Purkinje cell (primary cell): ENCODE measurements around the gene CYSRT1. TPM values are rescaled to one million over a fixed set of nuclear protein-coding genes. Genes with fewer than 3 reads are reported as not detected.

Source experiments
- polyA plus RNA-seq: library from polyadenylated mRNA; unstranded; fragments of >200 nt; fragmentation: Nextera tagmentation; gene quantifications from 2 replicates; pipeline ENCODE4 v1.2.1, GENCODE V29; 2014

The CYSRT1 gene
- polyA plus RNA-seq = 0.26 TPM in 1 of 2 replicates, not detected in the other

DNA sequence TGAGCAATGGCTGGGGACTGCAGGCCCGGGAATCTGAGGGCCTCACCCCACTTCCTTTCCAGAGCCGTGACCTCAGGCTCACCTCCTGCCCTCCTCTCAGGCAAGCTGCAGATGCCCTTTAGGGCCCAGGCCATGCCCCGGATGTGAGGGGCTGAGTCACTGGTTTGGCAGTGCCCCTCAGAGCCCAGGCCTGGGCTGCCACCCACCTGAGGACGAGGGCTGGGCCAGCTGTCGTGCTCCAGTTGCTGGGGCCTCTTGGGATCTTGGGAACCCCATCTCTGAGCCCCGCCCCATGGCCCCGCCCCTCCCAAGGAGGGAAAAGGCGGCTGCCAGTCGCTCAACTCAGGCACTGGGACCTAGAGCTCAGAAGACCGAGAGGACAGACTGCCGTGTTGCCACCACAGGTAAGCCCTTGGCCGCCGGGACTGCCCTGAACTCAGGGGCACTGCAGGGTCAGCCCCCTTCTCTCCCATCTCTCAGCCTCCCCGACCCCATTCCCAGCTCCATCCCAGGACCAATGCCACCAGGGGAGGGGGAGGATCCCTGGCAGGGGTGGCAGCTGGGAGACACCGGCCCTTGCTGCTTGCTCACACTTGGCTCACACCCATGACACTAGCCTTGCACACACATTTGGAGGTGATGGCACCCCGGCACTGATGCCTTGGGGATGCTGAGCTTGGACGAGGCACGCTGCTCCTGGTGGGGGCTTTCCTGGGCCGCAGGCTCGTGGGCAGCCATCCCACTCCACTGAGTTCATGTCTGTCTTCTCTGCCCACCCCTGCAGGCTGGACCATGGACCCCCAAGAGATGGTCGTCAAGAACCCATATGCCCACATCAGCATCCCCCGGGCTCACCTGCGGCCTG is at the start of gene CYSRT1:
TSS of gene CYSRT1 (plus strand) at position 345 of the 865 bp plus-strand sequence. CDS start at position 793, 448 bp downstream.

DNA sequence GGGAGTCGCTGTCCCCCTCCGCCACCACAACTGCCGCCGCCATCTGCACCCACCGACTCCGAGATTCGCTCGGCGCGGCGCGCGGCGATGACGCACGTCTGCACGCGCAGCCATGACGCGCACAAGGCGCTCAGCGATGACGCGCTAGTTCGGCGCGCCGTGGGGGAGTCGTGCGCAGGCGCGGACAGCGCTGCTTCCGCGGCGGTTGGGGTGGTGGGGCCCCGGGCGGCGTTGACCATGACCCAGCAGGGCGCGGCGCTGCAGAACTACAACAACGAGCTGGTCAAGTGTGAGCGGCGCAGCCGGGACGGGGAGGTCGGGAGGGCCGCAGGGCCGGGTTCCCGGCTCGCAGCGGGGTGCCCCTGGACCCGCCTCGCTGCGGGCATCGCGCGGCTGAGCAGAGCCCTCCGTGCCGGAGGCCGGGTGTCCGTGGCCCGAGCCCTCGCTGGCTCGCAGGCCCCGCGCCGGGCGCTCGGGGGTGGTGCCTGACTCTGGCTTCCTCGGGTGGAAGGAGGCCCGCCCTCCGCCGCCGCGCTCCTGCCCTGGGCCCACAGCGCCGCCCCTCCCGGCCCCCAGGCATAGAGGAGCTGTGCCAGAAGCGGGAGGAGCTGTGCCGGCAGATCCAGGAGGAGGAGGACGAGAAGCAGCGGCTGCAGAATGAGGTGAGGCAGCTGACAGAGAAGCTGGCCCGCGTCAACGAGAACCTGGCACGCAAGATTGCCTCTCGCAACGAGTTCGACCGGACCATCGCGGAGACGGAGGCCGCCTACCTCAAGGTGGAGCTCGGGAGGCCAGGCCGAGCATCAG is 36.3 kb upstream of the CYSRT1 start, which contains the start of the genes ANAPC2 and SSNA1:
TSS of gene ANAPC2 (minus strand) at position 71 of the 807 bp plus-strand sequence. CDS start at position 43, 28 bp downstream.
TSS of gene SSNA1 (plus strand) at position 187 of the 807 bp plus-strand sequence. CDS start at position 238, 51 bp downstream.

DNA sequence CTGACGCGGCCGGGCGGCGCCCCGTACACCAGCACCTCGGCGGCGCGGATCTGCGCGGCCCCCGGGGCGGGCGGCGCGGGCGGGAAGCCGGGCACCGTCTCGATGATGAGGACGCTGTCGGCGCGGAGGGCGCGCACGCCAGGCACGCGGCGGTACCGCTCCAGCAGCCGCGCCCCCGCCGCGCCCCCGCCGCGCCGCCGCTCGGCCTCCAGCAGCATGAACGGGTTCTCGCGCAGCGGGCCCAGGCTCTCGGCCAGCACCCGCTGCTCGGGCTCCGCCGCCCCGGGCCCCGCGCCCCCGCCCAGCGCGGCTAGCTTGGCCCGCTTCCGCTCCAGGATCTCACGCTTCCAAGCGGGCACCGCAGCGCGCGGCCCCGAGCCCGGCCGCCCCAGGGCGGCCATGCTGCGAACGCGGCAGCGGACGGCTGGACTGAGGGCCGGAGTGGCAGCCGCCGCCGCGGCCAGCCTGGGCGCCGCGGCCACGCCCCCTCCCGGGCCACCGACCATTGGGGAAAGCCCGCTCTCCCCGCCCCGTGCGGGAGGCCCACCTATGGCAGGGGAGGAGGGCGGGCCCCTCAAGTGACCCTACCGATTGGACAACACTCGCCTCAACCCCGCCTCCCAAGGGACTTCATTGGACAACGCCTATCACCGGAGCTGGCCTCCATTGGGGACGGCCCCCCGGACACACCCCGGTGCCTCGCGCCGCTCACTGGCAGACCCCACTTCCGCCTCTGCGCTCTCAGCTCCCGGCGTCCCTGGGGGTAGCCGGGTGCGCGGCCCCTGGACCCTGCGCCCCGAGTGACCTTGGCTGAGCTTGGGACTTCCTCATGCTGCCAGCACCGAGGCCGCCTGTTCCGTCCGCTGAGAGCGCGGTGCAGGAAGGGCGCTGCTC is 24.4 kb upstream of the CYSRT1 start, which contains the start of gene TPRN:
TSS of gene TPRN (minus strand) at position 431 of the 894 bp plus-strand sequence. CDS start at position 401, 30 bp downstream.

GRCh38 chr9:137205126-137206069 is 19.6 kb upstream of the CYSRT1 start, which contains the start of the genes NDOR1 and TMEM203:
NDOR1 (plus strand) TSS chr9:137205700; CDS start chr9:137205778, 78 bp downstream.
TMEM203 (minus strand) TSS chr9:137205648; CDS start chr9:137205414, 234 bp downstream.

DNA sequence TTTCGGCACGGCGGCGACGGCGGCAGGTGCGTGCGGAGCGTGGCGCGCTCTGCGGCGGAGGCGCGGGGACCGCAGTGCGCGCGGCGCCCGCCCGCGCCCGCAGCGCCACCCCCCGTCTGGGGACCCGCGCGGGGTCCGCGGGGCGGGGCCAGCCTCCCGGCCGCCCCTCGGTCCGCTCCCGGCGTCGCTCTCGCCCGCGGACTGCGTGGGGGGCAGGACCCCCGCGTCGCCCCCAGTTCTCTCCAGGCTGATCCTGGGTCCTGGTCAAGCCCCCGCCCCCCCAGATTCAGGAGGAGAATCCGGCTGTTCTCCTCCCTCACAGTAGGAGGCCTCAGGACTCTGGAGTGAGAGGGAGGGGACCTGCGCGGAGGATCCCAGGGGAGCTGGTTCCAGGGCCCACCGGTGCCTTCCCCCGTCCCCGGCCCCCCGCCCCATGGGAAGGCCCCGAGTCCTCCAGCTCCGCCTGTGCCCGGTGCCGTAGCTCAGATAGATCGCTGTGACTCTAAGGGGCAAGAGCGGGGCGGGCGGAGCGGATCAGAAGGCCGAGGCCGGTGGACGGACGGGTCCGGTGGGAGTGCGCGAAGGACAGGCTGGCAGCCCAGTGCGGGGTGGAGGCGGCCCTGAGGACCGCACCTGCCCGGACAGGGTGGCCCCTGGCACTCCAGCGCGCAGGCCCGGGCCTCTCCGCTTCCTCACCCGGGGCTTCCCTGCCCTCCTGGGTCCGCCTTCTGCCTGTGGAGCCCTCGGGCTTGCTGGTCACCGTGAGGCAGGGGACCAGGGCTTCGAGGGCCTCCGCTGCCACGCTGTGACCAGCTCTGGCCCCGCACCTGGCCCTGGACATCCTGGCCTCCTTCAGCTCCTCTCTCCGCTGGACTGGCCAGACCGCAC is 2.5 kb upstream of the CYSRT1 start, which contains the start of gene RNF208:
TSS of gene RNF208 (minus strand) at position 51 of the 888 bp plus-strand sequence. CDS start 1,028 bp downstream, outside the sequence.

GRCh38 chr9:137227054-137227852 is 2.3 kb downstream of the CYSRT1 start, which contains the start of gene RNF224:
RNF224 (plus strand) TSS chr9:137227502; CDS start chr9:137228336, 834 bp downstream.

DNA sequence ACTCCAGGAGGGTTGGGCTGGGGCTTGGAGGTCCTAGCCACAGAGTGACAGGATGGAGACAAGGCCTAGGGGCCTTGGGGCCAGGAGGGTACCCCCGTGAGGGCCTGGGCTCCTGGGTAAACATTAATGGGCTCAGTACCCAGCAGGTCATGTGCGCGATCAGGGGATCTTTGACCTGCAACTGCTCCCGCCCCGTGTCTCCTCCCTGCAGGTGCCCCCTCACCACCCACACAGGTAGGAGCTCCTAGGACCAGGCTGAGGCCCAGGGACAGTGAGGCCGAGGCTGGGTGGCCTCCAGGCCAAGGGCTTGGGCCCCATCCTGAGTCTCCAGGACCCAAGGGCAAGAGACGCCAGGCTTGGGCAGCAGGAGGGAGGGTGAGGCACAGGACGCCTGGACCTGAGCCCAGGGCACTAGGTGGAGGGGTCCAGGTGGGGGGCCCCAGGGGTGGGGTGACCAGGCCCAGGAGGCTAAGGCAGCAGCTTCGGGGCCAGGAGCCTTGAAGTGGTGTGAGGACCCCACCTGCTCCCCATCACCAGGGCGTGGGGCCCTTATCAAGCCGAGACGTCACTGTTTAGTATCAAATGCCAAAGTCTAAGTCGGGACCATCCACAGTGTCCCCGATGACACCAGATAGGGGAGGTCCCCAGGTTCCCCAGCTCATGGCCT is 5.9 kb downstream of the CYSRT1 start, which contains the start of gene SLC34A3:
TSS of gene SLC34A3 (plus strand) at position 197 of the 667 bp plus-strand sequence. CDS start 802 bp downstream, outside the sequence.

DNA sequence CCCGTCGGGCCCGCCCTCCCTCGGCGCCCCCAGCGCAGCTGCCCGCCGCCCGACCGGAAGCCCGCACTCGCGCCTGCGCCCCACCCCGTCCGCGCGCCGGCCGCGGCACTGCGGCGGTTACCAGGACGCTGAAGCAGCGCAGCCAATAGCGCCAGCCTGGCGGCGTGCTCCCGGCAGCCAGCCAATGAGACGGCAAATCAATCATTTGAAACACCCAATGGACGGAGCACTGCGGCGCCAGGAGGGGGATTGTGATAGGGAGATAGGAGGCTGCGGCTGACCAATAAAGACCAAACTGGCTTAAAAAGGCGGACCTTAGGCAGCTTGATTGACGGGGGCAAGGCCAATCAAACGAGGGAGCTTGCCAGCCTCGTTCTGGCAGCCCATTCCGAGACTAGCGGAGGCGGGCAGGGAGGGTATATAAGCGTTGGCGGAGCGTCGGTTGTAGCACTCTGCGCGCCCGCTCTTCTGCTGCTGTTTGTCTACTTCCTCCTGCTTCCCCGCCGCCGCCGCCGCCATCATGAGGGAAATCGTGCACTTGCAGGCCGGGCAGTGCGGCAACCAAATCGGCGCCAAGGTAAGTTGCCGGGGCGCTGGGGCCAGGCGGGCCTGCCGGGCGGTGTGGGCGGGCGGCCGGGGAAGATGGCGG is 16.0 kb downstream of the CYSRT1 start, which contains the start of gene TUBB4B:
TSS of gene TUBB4B (plus strand) at position 447 of the 649 bp plus-strand sequence. CDS start at position 521, 74 bp downstream.

DNA sequence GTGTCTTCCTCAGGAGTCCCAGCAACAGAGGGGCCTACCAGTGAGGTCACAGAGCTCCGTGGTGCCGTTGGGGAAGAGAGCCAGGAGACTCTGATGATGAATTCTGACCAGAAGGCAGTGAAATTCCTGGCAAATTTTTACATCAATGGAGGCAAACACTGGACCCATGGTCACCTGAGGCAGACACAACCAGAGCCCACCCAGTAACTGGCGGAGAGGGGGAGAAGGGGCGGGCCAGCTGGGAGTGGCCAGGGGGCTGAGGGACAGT is 26.2 kb downstream of the CYSRT1 start, which contains the start of gene STPG3:
TSS of gene STPG3 (plus strand) at position 93 of the 268 bp plus-strand sequence. CDS start at position 94, 1 bp downstream.

DNA sequence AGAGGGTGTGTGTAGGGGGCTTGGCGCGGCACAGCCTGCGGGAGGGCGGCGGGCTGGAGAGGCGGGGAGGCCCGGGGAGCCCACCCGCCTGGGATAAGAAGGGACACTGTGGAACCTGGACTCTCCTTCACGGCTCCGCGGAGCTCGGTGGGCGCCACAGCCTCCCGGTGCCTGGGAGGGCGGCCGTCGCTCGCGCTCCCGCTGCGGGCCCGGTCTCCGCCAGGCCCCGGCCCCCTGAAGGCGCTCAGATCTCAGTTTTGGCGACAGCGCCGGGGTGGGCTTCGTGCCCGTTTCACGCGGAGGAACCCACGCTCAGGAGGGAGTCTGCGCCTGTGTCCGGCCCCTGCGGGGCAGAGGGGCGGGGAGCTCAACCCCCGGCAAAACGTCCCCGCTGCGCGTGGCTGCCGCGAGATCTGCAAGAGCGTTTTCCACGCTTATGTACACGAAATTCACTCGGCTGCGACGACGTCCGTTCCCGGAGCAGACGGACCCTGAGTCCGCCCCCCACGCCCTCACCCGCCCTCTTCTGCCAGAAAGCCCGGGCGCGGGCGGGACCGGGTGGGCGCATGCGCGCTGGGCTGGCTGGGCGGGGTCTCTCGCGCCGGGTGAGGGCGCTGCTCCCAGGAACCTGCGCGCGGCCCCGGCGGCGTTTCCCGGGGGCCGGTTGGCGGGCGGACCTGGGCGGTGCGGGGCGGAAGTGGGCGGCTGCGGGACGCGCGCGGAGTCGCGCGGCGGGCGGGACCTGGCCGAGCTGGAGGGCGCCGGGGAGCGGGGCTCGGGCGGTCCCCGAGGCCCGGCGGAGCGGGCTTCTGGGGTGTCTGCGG is 29.9 kb downstream of the CYSRT1 start, which contains the start of gene NELFB:
TSS of gene NELFB (plus strand) at position 704 of the 824 bp plus-strand sequence.

Other genes with a start within 250 kb of the CYSRT1 start
- gene PTGDS, start 247.7 kb upstream of the CYSRT1 start, polyA plus RNA-seq = 67.9 and 135 TPM in 2 replicates
- not detected in 2 replicates for gene LCNL1, start 242.2 kb upstream of the CYSRT1 start, polyA plus RNA-seq
- 4.7 TPM in 2 replicates for gene PAXX, start 232.8 kb upstream of the CYSRT1 start, polyA plus RNA-seq
- gene CLIC3, start 228.6 kb upstream of the CYSRT1 start, polyA plus RNA-seq = not detected in 2 replicates
- 0.60 and 0.74 TPM in 2 replicates for gene ABCA2, start 196.9 kb upstream of the CYSRT1 start, polyA plus RNA-seq
- not detected in 2 replicates for gene FUT7, start 193.1 kb upstream of the CYSRT1 start, polyA plus RNA-seq
- gene NPDC1, start 179.0 kb upstream of the CYSRT1 start, polyA plus RNA-seq = 10.3 and 19.0 TPM in 2 replicates
- not detected in 2 replicates for gene ENTPD2, start 171.1 kb upstream of the CYSRT1 start, polyA plus RNA-seq
- gene SAPCD2, start 154.6 kb upstream of the CYSRT1 start, polyA plus RNA-seq = 0.24 TPM in 1 of 2 replicates, not detected in the other
- gene UAP1L1, start 147.7 kb upstream of the CYSRT1 start, polyA plus RNA-seq = not detected in 2 replicates
- 5.7 and 15.4 TPM in 2 replicates for gene MAN1B1, start 138.2 kb upstream of the CYSRT1 start, polyA plus RNA-seq
- gene DPP7, start 110.4 kb upstream of the CYSRT1 start, polyA plus RNA-seq = 9.9 and 22.2 TPM in 2 replicates
- gene GRIN1, start 86.0 kb upstream of the CYSRT1 start, polyA plus RNA-seq = 21.4 and 26.3 TPM in 2 replicates
- not detected in 2 replicates for gene LRRC26, start 55.1 kb upstream of the CYSRT1 start, polyA plus RNA-seq
- not detected in 2 replicates for gene TMEM210, start 53.1 kb upstream of the CYSRT1 start, polyA plus RNA-seq
- gene ANAPC2, start 36.6 kb upstream of the CYSRT1 start, polyA plus RNA-seq = 0.71 TPM in 1 of 2 replicates, not detected in the other
- 7.4 and 25.2 TPM in 2 replicates for gene SSNA1, start 36.5 kb upstream of the CYSRT1 start, polyA plus RNA-seq
- 0.44 and 0.99 TPM in 2 replicates for gene TPRN, start 24.4 kb upstream of the CYSRT1 start, polyA plus RNA-seq
- 21.0 and 30.3 TPM in 2 replicates for gene TMEM203, start 19.5 kb upstream of the CYSRT1 start, polyA plus RNA-seq
- 0.10 and 0.11 TPM in 2 replicates for gene NDOR1, start 19.5 kb upstream of the CYSRT1 start, polyA plus RNA-seq
- gene RNF208, start 2.9 kb upstream of the CYSRT1 start, polyA plus RNA-seq = 2.6 and 5.0 TPM in 2 replicates
- not detected in 2 replicates for gene RNF224, start 2.3 kb downstream of the CYSRT1 start, polyA plus RNA-seq
- gene SLC34A3, start 5.7 kb downstream of the CYSRT1 start, polyA plus RNA-seq = not detected in 2 replicates
- 94.6 and 103 TPM in 2 replicates for gene TUBB4B, start 16.1 kb downstream of the CYSRT1 start, polyA plus RNA-seq
- gene STPG3, start 26.1 kb downstream of the CYSRT1 start, polyA plus RNA-seq = not detected in 2 replicates
- gene NELFB, start 30.2 kb downstream of the CYSRT1 start, polyA plus RNA-seq = 0.38 and 1.0 TPM in 2 replicates
- gene TOR4A, start 52.6 kb downstream of the CYSRT1 start, polyA plus RNA-seq = not detected in 2 replicates
- not detected in 2 replicates for gene NRARP, start 77.1 kb downstream of the CYSRT1 start, polyA plus RNA-seq
- gene EXD3, start 198.0 kb downstream of the CYSRT1 start, polyA plus RNA-seq = 1.2 TPM in 1 of 2 replicates, not detected in the other
- not detected in 2 replicates for gene NOXA1, start 198.2 kb downstream of the CYSRT1 start, polyA plus RNA-seq
- gene ENTPD8, start 216.2 kb downstream of the CYSRT1 start, polyA plus RNA-seq = not detected in 2 replicates
- 0.07 and 0.43 TPM in 2 replicates for gene NSMF, start 234.2 kb downstream of the CYSRT1 start, polyA plus RNA-seq